Spleen (tissue), 7 donors: ENCODE measurements around the gene RACGAP1.

ENCODE experiments used
- CTCF ChIP-seq, 11 experiments: fragments of 200-600 bp in 7 of 11; fragments of 450-650 bp in 4 of 11; sonication (generic) in 4 of 11; IDR thresholded peaks in 8 of 11; conservative IDR thresholded peaks in 3 of 11; 1 replicate in 7 of 11; 2 replicates in 4 of 11; pipeline versions ENCODE4 v1.4.0 to v1.8.0; 2016 to 2021; ENCODE audit warnings: antibody characterized with exemption in 11 of 11, inconsistent platforms in 4 of 11, mild to moderate bottlenecking in 1 of 11
- POLR2AphosphoS5 ChIP-seq, 3 donors: sonication (generic); formaldehyde crosslinking; IDR thresholded peaks; one replicate each; pipeline ENCODE4 v1.5.1; 2017; ENCODE audit warnings: antibody characterized with exemption in 3 of 3
- donor health status: DM: no; HTN: no; CAD: no; lungs with moderate emphysema.
- donor health status: DM: no; HTN: no; CAD: no.
- donor health status: DM: no; HTN: no; CAD: no.

GRCh38 chr12:49948866-49949845 lies 76.1 kb downstream of the RACGAP1 start:
- TF ChIP-seq CTCF (IDR thresholded peaks at IDR 0.05 in 8 of 11, conservative IDR thresholded peaks at IDR 0.05 in 3 of 11) (no peak), POLR2AphosphoS5 (IDR thresholded peaks at IDR 0.05) (no peak)
